RWPE1 (cell line): ENCODE measurements around the gene UIMC1.

Source experiments
- CTCF ChIA-PET: fragments of 350-600 bp; sonication (Branson Sonifier 250); formaldehyde crosslinking; extraction: SDS; loops from one replicate; lab custom pipeline; 2021; lab: Yijun Ruan, JAX
- POLR2A ChIA-PET: fragments of 400-600 bp; formaldehyde crosslinking; extraction: SDS; loops from one replicate; lab custom pipeline; 2020; ENCODE audit warnings: antibody characterized with exemption; ENCODE audit not compliant: low non-redundant PET; lab: Yijun Ruan, JAX
- DNase-seq: peaks from one replicate; pipeline ENCODE4 v3.0.0; 2012; ENCODE audit warnings: low spot score
- H3K27ac ChIP-seq: fragments of 450-650 bp; 2 replicates; pipeline ENCODE4 v1.5.1; 2017
- TF ChIP-seq, protein P1 (sequence below): fragments of 450-650 bp; conservative IDR thresholded peaks from 2 replicates; pipeline ENCODE4 v1.5.1; 2017; ENCODE audit warnings: low read depth, mild to moderate bottlenecking

Gene UIMC1

GRCh38 chr5:176870110-176870591, 136.4 kb downstream of the UIMC1 start:
- TF ChIP-seq, protein P1, sequence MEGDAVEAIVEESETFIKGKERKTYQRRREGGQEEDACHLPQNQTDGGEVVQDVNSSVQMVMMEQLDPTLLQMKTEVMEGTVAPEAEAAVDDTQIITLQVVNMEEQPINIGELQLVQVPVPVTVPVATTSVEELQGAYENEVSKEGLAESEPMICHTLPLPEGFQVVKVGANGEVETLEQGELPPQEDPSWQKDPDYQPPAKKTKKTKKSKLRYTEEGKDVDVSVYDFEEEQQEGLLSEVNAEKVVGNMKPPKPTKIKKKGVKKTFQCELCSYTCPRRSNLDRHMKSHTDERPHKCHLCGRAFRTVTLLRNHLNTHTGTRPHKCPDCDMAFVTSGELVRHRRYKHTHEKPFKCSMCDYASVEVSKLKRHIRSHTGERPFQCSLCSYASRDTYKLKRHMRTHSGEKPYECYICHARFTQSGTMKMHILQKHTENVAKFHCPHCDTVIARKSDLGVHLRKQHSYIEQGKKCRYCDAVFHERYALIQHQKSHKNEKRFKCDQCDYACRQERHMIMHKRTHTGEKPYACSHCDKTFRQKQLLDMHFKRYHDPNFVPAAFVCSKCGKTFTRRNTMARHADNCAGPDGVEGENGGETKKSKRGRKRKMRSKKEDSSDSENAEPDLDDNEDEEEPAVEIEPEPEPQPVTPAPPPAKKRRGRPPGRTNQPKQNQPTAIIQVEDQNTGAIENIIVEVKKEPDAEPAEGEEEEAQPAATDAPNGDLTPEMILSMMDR = peak; percentile 35
- CTCF ChIA-PET = interaction anchor here (0.5 to 1.0 kb wide), 7 partner anchors 9 to 219 kb away, joined by 3 to 4 read pairs (median 3); no protein-coding TSS in a partner anchor
- peak; percentile 57 for DNase-seq
- POLR2A ChIA-PET = no interaction called here
- H3K27ac ChIP-seq = no peak overlapping the region

- no peak for DNase-seq
- POLR2A ChIA-PET = no interaction called here
- CTCF ChIA-PET = interaction anchor here (0.6 to 1.0 kb wide), 3 partner anchors 9 to 21 kb away, joined by 3 read pairs; no protein-coding TSS in a partner anchor
- H3K27ac ChIP-seq = no peak overlapping the region
- TF ChIP-seq, protein P1 = no peak
Observed at GRCh38 chr5:176869501-176870109, 137.0 kb downstream of the UIMC1 start.

DNA sequence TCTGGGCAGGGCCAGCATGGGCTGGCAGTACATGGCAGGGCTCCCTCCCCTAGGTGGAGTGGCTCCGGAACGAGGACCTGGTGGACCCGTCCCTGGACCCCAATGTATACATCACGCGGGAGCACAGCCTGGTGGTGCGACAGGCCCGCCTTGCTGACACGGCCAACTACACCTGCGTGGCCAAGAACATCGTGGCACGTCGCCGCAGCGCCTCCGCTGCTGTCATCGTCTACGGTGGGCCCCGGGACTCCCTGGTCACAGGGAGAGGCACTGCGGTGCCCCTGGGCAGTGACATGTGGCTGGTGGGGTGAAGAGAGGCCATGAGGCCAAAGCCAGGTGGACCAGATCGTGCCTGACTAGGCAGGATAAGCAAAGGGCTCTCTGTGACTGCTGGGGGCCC, 137.8 kb downstream of the UIMC1 start:
- H3K27ac ChIP-seq = no peak overlapping the region
- CTCF ChIA-PET = no interaction called here
- POLR2A ChIA-PET = no interaction called here
- TF ChIP-seq, protein P1 = no peak
- no peak for DNase-seq

GRCh38 chr5:176868126-176868525, 138.5 kb downstream of the UIMC1 start:
- no peak for DNase-seq
- TF ChIP-seq, protein P1 = no peak
- ChIA-PET POLR2A (no interaction called here), CTCF (no interaction called here)
- H3K27ac ChIP-seq = no peak overlapping the region

- no peak for DNase-seq
- no peak overlapping the region for H3K27ac ChIP-seq
- ChIA-PET POLR2A (no interaction called here), CTCF (interaction anchor here (0.7 to 1.1 kb wide), 2 partner anchors 52 to 206 kb away, joined by 3 to 4 read pairs; no protein-coding TSS in a partner anchor)
- TF ChIP-seq, protein P1 = no peak
Observed at GRCh38 chr5:176866707-176867310, 139.8 kb downstream of the UIMC1 start.

DNA sequence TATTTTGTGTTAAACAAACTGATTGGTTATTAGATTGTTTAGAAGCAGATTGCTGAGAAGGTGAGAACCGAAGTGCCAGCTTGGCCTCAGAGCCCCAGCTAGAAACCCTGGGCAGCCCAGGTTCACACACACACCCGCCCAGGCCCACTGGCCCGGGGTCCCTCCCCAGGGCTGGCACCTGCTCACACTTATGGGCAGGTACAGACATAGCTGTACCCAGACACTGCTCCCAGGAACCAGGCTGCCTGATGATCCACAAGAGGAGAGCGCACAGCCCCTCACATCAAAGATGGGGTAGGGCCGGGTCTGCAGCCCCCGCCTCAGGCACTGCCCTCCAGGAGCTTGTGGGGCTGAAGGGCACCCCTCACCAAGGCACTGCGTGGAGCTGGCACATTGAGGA, 140.6 kb downstream of the UIMC1 start:
- no peak for DNase-seq
- POLR2A ChIA-PET = interaction anchor here (0.5 kb wide), 1 partner anchor 50 kb away, joined by 6 read pairs; no protein-coding TSS in a partner anchor
- H3K27ac ChIP-seq = no peak overlapping the region
- TF ChIP-seq, protein P1 = no peak
- CTCF ChIA-PET = interaction anchor here (0.6 to 1.4 kb wide), 3 partner anchors 11 to 205 kb away, joined by 3 to 5 read pairs (median 4); no protein-coding TSS in a partner anchor
